ENCODE results near the gene GPATCH2L.

Gene GPATCH2L

DNA sequence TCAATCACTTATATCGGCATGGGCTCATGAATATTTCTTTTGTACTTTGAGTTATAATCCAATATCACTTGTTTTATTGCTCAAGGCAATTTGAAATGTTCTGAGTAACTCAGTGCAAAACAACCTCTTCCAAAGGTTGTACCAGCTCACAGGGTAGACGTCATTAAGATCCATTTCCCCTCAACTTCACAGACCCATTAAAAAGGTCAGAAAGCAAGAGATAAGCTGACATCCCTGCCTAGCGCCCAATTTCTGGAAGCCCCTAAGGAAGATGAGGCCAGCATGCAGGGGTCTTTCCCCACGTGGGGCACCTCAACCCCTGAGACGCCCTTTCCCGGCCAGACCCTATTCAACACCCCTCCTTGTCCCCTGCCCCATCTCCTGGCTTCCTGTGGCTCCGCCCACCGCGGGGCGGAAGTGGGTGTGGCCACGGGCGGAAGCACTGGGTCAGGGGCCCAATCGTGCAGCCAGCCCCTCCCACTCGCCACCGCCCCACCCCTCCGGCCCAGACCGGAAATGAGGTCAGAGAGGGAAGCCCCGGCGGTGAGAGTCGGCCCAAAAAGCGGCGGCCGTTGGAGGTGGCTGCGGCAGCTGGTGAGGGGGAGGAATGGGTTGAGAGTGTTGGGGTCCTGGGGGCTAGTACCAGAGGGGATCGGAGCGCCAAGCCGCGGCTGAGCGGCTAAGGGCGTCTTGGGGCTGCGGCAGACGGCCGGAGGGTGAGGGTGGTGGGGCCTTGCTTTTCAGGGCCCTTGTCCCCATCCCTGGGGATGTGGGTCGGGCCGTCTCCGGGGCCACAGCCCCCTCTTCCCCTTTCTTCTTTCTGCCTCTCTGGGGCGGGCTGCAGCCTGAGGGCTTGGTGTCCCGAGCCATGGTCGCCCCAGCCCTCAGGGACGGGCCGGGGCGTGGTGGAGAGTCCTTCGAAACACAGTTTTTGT is at the start of gene GPATCH2L:
GPATCH2L (plus strand) TSS at position 525 of the 935 bp plus-strand sequence. CDS start 2,442 bp downstream, outside the sequence.
- DNase-seq (ENCODE audit: low spot score): peak; percentile 99

DNA sequence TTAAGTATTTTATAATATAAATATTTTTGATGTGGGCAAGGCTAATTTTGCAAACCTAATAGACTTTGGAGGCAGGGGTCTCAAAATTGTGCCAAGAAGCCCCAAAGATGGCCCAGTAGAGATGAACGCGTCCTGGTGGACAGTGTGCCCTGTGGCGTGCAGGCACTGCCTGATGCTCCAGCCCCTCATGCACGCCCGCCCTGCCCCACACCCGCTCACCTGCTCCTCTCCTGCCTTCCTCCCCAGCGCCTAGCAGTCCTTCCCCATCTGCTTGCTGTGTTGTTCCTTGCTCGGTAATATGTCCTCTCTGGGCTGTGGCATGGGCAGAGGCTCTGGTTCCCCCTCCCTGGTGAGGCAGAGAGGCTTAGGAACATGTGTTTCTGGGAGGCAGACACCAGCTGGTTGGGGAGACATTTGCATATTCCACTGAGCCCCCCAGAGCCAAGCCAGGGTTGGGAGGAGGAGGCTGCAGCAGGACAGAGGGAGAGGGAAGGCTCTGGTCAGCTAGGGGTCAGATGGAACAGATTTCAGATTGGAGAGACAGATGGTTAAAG is 46.8 kb upstream of the GPATCH2L start:
- DNase-seq (ENCODE audit: low spot score): no peak

DNA sequence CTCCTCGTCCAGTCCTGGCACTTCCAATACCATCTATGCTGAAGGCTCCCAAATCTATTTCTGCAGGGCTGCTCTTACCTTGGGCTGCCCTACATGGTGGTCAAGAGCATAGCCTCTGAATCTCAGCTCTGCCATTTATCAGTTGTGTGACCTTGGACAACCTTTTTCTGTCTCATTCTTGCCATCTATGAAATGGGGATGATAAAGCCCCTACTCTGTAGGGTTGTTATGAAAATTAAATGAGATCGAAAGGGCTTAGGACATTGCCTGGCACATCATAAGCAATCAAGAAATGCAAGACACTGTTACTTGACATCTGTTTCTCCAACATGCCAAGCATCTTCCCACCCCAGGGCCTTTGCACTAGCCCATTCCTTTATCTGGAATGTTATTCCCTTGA is 45.5 kb upstream of the GPATCH2L start:
- DNase-seq (ENCODE audit: low spot score): no peak

DNA sequence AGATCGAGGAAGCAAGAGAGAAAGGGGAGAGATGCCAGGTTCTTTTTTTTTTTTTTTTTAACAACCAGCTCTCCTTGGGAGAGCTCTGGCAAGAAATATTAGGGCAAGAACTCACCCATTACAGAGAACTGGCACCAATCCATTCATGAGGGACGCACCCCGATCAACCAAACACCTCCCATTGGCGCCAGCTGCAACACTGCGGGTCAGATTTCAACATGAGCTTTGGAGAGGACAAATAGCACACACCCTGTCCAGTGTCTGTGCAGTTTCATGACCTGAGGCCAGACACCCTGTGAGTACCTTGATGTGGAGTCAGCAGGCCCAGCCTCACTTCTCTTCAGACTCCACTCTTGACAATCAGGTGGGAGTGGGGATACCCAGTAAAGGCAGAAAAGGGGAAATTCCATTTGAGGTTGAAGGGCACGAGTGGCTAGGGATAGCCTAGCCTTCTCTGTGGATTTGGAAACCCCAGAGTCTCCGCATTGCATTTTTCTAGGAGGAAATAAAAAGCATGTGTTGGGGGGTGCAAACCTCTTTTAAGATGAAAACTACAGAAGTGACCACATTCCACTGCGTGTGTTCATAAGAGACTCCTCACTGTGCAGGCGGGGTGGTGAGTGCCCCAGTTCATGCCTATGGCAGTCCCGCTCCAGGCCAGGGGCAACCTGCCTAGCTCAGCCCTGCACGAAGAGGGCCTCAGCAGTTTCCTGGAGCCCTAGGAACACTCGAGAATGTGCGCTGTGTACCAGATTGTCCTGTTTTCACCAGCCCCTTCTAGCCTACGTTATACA is 42.4 kb upstream of the GPATCH2L start:
- DNase-seq (ENCODE audit: low spot score): peak; percentile 45

DNA sequence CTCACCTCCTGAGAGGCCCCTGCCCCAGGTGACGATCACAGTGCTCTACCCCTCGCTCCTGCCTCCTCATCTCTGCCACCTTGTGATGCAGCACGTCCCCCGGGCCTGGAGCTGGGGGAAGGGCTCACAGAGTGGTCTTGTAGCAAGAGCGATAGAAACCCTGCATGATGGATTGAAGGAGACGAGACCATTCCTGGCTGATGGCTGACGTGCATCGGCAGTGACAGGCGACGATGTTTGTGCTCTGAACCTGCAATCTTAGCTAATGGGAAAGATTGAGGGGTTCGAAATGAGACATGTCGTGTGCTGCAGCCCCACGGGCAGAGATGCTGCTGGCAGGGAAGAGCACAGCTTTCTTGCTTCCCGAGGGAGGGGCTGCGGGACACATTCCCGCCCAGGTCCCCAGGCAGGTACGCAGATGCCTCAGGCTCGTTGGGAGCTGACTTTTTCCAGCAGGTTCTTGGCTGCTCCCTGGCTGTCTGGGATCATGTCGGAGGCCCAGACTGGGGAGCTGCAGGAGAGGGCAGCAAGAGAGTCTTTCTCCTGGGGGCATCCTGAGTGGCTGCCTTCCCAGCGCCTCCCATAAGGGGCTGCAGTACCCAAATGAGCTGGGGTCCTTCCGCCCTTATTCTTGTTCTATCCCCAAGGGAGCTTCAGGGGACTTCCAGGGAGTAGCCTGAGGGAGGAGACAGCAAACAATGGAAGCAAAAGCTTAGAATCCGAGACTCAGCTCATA is 38.7 kb upstream of the GPATCH2L start:
- no peak for DNase-seq (ENCODE audit: low spot score)

DNA sequence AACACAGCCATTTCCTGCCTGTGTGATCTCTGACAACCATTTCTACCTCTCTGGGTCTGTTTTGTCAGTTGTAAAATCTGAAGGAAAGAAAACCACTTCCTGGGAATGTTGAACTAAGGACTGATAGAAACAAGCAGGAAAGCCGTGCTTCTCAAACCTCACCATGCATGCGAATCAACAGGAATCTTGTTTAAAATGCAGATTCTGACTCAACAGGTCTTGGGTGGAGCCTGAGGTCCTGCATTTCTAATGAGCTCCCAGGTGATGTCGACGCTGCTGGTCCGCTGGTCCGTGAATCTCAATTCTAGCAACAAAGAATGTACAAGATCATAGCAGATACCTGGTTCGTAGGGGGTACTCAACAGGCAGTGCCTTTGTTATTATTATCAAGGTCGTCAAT is 38.0 kb upstream of the GPATCH2L start:
- DNase-seq (ENCODE audit: low spot score): no peak

DNA sequence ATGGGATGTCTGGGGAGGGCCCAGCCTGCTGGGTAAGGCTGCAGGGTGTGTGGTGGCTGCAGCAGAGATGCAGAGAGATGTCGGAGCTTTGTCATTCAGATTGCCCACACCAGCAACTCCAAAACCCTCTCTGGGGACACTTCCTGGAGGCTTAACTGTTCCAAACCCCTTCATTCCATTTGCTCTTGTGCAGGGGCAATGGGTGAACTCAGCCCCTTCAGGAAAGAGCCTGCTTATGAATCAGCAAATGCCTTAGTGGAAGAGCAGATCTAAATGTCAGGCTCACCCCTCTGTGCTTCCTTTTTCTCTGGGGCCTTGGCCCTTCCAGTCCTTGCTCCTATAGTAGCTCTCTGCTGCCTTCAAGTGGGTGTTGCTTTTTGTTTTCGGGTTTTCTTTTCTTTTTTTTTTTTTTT is 36.7 kb upstream of the GPATCH2L start:
- no peak for DNase-seq (ENCODE audit: low spot score)

DNA sequence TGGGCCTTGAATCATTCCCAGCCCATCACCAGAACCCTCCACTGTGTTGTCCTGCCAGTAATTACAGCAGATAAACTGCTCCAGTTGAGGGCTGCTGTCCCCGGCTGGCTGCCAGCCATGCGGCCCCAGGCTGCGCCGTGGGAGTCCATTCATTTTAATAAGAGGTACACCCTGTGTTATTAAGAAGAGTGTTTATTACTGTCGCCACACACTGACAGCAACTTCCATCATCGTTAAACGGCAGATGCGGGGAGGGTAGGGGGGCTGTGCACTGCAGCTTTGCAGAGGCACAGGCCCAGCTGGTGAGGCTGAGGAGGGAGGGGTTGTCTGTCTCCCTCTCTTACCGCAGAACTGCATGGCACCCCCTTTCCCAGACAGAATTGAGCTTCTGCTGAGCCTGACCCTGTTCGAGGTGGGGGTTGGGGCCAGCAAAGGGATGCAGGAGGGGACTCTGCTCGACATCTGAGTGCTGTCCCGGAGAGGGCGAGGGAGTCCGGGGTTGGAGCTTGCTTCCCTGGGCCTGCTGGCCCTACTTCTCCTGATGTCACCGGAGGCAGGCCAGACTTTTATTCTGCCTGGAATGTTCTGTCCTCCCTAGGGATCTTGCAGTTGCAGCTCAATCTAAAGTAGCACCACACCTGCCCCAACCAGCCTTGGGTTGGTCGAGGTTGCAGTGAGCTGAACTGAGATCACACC is 33.8 kb upstream of the GPATCH2L start:
- DNase-seq (ENCODE audit: low spot score): no peak

DNA sequence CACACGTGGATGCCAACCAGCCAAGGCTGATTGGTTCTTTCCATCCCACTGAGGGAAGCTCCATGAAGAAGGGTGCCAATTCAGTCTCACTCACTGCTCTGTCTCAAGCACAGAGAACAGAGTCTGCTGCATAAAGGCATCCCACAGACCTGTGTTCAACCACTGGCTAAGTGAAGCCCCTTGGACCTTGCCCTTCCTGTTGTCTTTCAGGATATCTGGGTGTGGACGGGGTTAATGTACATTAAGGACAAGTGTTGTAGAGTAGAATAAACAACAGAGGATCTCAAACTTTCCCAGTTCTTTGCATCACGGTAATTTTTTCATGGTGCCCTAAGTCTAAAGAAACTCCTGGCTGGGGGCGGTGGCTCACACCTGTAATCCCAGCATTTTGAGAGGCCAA is 33.1 kb upstream of the GPATCH2L start:
- no peak for DNase-seq (ENCODE audit: low spot score)

DNA sequence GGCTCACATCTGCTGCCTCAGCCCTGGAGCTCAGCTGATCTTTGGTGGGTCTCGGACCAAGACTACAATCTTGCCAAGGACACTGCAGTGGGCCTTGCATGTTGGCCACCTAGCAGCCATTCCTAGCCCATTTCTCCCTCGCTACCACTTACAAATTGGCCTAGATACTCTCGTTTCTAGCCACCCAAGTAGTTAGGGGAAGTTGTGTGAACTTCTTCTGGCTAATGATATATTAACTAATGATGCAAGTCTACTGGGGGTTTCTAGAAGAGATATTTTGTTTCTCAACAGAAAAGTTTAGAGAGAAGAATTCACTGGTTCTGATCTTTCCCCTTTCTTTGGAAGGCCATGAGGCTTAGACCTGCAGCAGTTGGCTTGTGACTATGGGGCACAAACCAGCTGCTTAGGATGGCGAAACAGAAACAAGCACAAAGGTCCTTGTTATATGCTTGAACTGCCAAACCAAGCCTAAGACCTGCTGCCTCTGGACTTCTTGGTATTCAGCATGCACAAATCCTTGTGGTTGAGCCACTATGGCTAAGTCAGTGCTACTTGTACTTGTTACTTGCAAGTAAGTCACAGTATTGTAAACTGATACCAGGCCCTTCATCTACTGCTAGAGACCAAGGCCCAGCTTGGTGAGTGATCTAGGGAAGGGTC is 30.5 kb upstream of the GPATCH2L start:
- no peak for DNase-seq (ENCODE audit: low spot score)

DNA sequence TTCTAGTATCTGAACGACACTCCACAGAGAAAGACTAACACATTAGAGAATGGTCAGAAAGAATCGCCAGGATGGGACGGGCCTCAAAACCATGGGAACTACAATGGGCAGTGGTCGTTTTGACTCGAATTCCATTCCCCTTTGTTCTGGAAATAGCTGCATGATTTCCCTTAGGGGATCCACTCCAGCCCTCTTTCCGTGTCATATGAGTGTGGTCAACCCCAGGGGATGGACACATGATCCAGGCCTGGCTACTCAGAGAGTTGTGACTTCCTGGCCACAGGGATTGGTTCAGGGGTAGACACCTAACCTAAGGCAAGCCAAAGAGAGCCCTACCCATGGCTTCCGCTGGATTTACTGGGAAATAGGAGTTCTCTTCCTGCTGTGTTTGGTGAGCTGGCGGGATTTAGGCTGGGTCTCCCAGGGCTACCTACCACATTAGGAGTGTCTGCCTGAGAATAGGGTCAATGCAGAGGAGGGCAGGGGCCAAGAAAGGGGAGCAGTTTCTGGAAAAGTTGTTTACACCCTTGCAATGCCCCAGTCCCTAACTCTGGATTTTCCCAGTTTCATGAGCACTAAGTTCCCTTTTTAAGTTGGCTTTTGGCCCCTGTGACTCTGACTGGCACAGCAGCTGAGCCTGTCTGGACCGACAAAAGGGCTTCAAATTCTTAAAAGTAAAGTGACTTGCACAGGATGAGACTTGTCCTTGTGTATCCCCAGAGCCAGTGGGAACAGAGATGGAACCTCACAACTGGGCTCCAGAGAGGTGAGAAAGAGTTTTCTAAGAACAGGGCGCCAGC is 28.1 kb upstream of the GPATCH2L start:
- no peak for DNase-seq (ENCODE audit: low spot score)

DNA sequence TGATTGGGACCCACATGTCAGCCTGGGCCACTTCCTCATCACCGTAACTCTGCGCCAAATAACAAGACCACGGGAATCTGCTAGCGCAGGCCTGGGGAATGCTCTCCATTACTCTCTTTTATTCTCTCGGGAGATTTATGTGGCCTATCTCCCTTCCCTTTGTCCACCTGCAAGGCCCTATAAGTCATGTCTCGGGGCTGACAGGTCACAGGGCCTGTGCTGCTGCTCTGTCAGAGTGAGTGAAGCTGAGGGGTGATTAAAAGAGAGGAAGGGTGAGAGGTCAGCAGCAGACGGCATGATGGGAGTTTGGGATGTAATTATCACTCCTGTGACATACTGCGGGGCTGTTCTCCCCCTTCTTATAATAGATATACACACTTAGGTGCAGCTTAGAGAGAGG is 26.2 kb upstream of the GPATCH2L start:
- no peak for DNase-seq (ENCODE audit: low spot score)

DNA sequence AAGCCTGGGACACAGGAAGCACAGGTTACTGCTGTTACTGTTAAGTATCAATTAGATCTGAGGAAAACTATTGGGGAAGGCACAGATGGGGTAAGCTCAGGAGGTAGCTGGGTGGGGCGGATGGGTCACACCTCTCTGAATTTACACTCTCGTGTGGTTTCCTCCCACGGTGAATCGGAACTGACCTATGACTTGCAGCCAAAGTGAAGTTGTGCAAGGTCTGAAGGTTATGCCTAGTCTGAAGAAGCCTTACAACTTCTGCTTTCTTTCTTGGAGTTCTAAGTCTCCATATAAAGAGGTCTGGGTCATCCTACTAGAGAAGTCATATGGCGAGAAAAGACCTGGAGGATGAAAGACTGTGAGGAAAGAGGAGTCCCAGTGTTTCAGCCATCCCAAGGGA is 25.6 kb upstream of the GPATCH2L start:
- no peak for DNase-seq (ENCODE audit: low spot score)

DNA sequence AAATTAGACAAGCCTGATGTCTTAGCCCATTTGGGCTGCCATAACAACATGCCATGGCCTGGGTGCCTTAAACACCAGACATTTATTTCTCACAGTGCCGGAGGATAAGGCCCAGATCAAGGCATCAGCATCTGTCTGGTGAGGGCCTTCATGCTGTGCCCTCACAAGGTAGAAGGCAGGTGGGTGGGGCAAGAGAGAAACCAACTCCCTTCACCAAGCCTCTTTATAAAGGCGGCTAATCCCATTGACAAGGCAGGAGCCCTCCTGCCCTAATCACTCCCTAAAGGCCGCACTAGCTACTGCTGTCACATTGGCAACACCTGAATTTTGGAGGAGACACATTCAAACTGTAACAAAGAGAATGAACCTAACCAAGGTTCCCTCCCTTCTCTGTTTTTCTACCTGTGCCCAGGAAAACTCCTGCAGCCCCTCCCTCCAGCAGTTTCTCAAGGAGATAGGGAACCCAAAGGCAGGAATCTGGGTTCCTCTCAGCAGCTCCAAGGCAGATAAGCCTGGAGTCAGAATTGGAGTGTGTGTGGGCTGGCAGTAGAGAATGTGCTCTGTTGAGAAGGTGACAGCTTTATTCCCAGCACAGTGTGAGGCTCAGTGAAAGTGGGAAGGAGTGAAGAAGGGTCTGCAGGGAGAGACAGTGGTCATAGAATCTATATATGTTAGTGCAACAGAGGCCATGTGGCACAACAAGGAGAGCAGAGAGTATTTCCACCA is 21.7 kb upstream of the GPATCH2L start:
- no peak for DNase-seq (ENCODE audit: low spot score)

DNA sequence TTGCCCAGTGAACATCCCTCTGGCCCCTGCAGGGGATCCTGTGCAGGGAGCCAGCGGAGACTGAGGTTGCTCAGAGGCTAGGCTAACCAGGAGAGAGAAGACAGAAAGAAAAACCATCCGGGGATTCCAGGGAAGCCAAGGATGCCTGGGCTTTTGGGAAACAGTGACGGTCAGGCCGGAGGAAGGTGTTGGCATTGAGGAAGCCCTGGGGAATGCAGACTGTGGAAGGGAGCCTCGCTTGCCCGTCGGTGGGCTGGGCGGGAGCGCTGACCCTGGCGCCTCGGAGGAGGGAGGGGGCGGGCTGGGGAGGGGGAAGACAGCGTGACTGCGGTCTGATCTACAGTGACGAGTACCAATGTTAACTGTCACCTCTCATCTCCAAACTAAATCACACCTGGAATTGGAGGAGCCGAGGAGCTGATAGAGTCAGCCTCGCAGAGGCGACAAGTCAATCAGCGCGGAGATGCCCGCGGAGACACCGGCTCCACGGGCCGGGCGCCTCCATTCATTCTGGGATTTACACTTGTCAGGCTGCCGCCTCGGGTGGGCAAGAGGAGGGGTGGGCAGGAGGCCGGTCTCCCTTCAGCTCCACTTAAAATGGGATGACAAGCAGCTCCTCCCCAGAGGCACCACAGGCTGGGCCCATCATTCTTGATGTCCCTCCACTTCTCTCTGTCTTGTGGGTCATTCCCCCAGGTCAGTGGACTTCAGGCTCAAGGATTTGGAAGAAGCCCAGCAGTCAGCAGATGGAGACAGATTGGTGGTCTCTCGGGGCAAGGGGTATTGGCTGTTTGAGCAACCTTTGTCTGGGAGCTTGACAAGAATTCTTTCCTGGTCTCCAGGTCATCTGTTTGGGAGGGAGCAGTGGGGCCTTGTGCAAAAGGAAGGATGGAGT is 20.4 kb upstream of the GPATCH2L start:
- DNase-seq (ENCODE audit: low spot score): no peak

DNA sequence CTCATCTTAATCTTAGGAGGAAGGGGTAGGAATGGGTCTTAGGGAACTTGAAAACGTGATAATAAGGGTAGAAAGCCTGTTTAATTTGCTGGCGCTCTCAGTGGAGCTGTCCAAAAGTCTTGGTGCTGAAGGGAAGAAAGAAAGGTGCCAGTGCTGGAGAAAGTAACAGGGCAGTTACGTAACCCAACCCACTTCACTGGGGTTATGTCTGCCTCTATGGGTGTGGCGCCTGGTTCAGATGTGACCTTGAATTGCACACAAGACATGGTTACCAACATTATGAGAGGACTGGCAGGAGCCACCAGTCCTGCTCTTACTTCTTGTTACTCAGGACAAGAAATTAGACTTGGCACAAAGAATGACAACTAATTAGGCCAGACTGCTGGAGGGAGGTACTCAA is 18.6 kb upstream of the GPATCH2L start:
- DNase-seq (ENCODE audit: low spot score): peak; percentile 47

DNA sequence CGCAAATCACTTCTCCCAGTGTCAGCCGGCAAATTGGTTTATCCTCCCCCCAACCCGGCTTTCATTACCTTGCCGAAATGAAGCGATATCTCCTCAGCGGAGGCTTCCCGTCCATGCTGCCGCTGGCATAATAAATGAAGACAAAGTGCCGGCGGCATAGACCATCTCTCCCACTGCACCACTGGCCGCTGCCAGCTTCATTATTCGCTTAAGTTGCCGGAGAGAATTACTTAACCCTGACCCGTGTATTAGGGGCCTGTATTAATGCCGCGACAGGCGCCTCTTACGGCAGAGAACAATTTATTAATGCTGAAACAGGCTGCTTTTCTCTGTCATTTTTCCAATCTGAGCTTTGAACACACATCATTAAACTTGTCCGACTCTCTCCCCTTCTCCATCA is 17.5 kb upstream of the GPATCH2L start:
- DNase-seq (ENCODE audit: low spot score): no peak

DNA sequence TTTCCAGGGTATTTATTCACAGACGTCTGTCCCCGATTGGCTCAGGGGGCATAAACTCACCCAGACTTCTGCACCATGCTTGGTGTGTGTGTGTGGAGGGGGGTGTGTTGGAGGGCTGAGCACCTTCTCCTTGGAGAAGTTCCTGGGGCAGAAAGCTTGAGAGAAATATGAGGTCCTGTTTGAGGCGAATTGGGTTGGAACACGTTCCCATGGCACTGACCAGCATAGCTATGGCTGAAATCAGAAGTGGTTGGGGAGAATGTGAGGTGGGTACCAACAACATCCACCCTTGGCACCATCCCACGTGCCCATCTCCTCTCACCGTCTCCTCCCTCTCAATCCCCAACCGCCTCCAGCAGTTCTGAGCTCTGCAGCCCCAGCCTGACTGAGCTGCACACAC is 16.0 kb upstream of the GPATCH2L start:
- no peak for DNase-seq (ENCODE audit: low spot score)
